GM19238 (cell line): Measurements from ENCODE around the gene SCN2B.

Experiments used
- DNase-seq: peaks from one replicate; pipeline ENCODE4 v3.0.0; 2011; ENCODE audit warnings: low spot score; ENCODE audit not compliant: insufficient read length

Gene SCN2B

GRCh38 chr11:118154641-118155040 lies 21.8 kb downstream of the SCN2B start:
- DNase-seq = no peak

GRCh38 chr11:118153976-118154375 lies 22.5 kb downstream of the SCN2B start:
- no peak for DNase-seq

- no peak for DNase-seq
Measured at GRCh38 chr11:118153516-118153915, 22.9 kb downstream of the SCN2B start.

- no peak for DNase-seq
Measured at GRCh38 chr11:118152552-118153471, 23.6 kb downstream of the SCN2B start, which contains the start of gene SCN4B. Gene SCN4B, minus strand, starts transcription at chr11:118152823. Its CDS starts 150 bp downstream, at chr11:118152673.

GRCh38 chr11:118152020-118152551 lies 24.4 kb downstream of the SCN2B start:
- DNase-seq = no peak

- no peak for DNase-seq
Measured at GRCh38 chr11:118151431-118151830, 25.0 kb downstream of the SCN2B start.

GRCh38 chr11:118149493-118149892 lies 26.9 kb downstream of the SCN2B start:
- no peak for DNase-seq

GRCh38 chr11:118148856-118149255 lies 27.6 kb downstream of the SCN2B start:
- no peak for DNase-seq

- no peak for DNase-seq
Measured at GRCh38 chr11:118148240-118148639, 28.2 kb downstream of the SCN2B start.

- no peak for DNase-seq
Measured at GRCh38 chr11:118147502-118147901, 28.9 kb downstream of the SCN2B start.

GRCh38 chr11:118146554-118146953 lies 29.9 kb downstream of the SCN2B start:
- no peak for DNase-seq

- peak; percentile 95 for DNase-seq
Measured at GRCh38 chr11:118145285-118146227, 30.9 kb downstream of the SCN2B start.

GRCh38 chr11:118144301-118145268 lies 31.9 kb downstream of the SCN2B start:
- no peak for DNase-seq

- DNase-seq = no peak
Measured at GRCh38 chr11:118143661-118144185, 32.7 kb downstream of the SCN2B start.

GRCh38 chr11:118142809-118143208 lies 33.6 kb downstream of the SCN2B start:
- DNase-seq = no peak

GRCh38 chr11:118142081-118142480 lies 34.4 kb downstream of the SCN2B start:
- no peak for DNase-seq

- no peak for DNase-seq
Measured at GRCh38 chr11:118139578-118139977, 36.9 kb downstream of the SCN2B start.

GRCh38 chr11:118138839-118139420 lies 37.5 kb downstream of the SCN2B start:
- DNase-seq = no peak

- DNase-seq = no peak
Measured at GRCh38 chr11:118136801-118137200, 39.6 kb downstream of the SCN2B start.

GRCh38 chr11:118136341-118136740 lies 40.1 kb downstream of the SCN2B start:
- no peak for DNase-seq
